Measurements from ENCODE around the gene PATZ1.

PATZ1 gene

DNA sequence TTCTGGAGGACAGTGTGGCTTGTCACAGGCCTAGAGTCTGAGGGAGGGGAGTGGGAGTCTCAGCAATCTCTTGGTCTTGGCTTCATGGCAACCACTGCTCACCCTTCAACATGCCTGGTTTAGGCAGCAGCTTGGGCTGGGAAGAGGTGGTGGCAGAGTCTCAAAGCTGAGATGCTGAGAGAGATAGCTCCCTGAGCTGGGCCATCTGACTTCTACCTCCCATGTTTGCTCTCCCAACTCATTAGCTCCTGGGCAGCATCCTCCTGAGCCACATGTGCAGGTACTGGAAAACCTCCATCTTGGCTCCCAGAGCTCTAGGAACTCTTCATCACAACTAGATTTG is 66.8 kb downstream of the PATZ1 start:
- DNase-seq = no peak

DNA sequence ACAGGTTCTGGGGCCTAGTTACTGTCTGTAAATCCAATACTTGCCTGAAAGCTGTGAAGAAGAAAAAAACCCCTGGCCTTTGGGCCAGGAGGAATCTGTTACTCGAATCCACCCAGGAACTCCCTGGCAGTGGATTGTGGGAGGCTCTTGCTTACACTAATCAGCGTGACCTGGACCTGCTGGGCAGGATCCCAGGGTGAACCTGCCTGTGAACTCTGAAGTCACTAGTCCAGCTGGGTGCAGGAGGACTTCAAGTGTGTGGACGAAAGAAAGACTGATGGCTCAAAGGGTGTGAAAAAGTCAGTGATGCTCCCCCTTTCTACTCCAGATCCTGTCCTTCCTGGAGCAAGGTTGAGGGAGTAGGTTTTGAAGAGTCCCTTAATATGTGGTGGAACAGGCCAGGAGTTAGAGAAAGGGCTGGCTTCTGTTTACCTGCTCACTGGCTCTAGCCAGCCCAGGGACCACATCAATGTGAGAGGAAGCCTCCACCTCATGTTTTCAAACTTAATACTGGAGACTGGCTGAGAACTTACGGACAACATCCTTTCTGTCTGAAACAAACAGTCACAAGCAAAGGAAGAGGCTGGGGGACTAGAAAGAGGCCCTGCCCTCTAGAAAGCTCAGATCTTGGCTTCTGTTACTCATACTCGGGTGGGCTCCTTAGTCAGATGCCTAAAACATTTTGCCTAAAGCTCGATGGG is 67.4 kb downstream of the PATZ1 start:
- DNase-seq = peak in 3 of 5 donors; percentile 29 to 53 (median 39)

DNA sequence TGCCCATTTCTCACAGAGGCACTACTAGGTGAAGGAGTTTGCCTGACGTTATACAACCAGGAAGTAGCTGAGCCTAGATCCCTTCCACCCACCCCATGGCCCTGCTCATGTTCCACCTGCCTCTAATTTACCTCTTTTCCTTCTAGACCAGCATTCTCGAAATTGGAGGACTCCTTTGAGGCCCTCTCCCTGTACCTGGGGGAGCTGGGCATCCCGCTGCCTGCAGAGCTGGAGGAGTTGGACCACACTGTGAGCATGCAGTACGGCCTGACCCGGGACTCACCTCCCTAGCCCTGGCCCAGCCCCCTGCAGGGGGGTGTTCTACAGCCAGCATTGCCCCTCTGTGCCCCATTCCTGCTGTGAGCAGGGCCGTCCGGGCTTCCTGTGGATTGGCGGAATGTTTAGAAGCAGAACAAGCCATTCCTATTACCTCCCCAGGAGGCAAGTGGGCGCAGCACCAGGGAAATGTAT is 68.0 kb downstream of the PATZ1 start:
- no peak for DNase-seq

DNA sequence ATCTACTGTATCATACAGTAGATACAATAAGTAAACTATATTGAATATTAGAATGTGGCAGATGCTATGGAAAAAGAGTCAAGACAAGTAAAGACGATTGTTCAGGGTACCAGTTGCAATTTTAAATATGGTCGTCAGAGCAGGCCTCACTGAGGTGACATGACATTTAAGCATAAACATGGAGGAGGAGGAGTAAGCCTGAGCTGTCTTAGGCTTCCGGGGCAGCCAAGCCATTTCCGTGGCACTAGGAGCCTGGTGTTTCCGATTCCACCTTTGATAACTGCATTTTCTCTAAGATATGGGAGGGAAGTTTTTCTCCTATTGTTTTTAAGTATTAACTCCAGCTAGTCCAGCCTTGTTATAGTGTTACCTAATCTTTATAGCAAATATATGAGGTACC is 68.4 kb downstream of the PATZ1 start:
- no peak for DNase-seq

DNA sequence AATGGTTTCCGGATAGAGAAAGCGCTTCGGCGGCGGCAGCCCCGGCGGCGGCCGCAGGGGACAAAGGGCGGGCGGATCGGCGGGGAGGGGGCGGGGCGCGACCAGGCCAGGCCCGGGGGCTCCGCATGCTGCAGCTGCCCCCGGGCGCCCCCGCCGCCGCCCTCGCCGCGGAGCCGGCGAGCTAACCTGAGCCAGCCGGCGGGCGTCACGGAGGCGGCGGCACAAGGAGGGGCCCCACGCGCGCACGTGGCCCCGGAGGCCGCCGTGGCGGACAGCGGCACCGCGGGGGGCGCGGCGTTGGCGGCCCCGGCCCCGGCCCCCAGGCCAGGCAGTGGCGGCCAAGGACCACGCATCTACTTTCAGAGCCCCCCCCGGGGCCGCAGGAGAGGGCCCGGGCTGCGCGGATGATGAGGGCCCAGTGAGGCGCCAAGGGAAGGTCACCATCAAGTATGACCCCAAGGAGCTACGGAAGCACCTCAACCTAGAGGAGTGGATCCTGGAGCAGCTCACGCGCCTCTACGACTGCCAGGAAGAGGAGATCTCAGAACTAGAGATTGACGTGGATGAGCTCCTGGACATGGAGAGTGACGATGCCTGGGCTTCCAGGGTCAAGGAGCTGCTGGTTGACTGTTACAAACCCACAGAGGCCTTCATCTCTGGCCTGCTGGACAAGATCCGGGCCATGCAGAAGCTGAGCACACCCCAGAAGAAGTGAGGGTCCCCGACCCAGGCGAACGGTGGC is 69.5 kb downstream of the PATZ1 start:
- no peak for DNase-seq
